H9 (cell line): ENCODE measurements around the gene TPRN. TPM values are rescaled to one million over a fixed set of nuclear protein-coding genes. Genes with fewer than 3 reads are reported as not detected.

Experiments used
- DNase-seq: peaks from one replicate; pipeline ENCODE4 v3.0.0-alpha.2; 2017
- H2AFZ ChIP-seq: one replicate; pipeline ENCODE4 v1.6.1; 2013; ENCODE audit warnings: mild to moderate bottlenecking, low read length, control low read depth, moderate library complexity
- H2AK5ac ChIP-seq: 2 replicates; pipeline ENCODE4 v1.6.1; 2013; ENCODE audit warnings: low read length, control low read depth, mixed read lengths; ENCODE audit not compliant: insufficient read length
- H2BK120ac ChIP-seq: one replicate; pipeline ENCODE4 v1.6.1; 2013; ENCODE audit warnings: low read depth, mild to moderate bottlenecking, low read length, control low read depth, inconsistent platforms; ENCODE audit not compliant: poor library complexity, severe bottlenecking
- H2BK12ac ChIP-seq: 2 replicates; pipeline ENCODE4 v1.6.1; 2013; ENCODE audit warnings: low read length, control low read depth, mixed read lengths, low read depth; ENCODE audit not compliant: insufficient read length
- H2BK15ac ChIP-seq: 2 replicates; pipeline ENCODE4 v1.6.1; 2013; ENCODE audit warnings: low read depth, low read length, control low read depth
- H2BK20ac ChIP-seq: one replicate; pipeline ENCODE4 v1.6.1; 2013; ENCODE audit warnings: low read depth, mild to moderate bottlenecking, low read length, control low read depth, inconsistent platforms; ENCODE audit not compliant: poor library complexity, severe bottlenecking
- H2BK5ac ChIP-seq: 2 replicates; pipeline ENCODE4 v1.6.1; 2013; ENCODE audit warnings: low read length, control low read depth, mixed read lengths; ENCODE audit not compliant: insufficient read length
- H3K14ac ChIP-seq: 2 replicates; pipeline ENCODE4 v1.6.1; 2013; ENCODE audit warnings: low read length, control low read depth; ENCODE audit not compliant: insufficient read depth
- H3K18ac ChIP-seq: 2 replicates; pipeline ENCODE4 v1.6.1; 2013; ENCODE audit warnings: low read depth, mild to moderate bottlenecking, mixed read lengths, low read length, control low read depth; ENCODE audit not compliant: insufficient read length
- H3K23ac ChIP-seq: 2 replicates; pipeline ENCODE4 v1.6.1; 2013; ENCODE audit warnings: low read length, control low read depth, mixed read lengths, low read depth; ENCODE audit not compliant: insufficient read length
- H3K23me2 ChIP-seq: 2 replicates; pipeline ENCODE4 v1.6.1; 2013; ENCODE audit warnings: low read depth, mild to moderate bottlenecking, mixed read lengths, low read length, control low read depth; ENCODE audit not compliant: insufficient read length, poor library complexity, severe bottlenecking
- H3K27ac ChIP-seq: 2 replicates; pipeline ENCODE4 v1.5.1; 2013; ENCODE audit warnings: low read length, control low read depth, mixed read lengths, low read depth; ENCODE audit not compliant: insufficient read length
- H3K27me3 ChIP-seq: 2 replicates; pipeline ENCODE4 v1.6.1; 2013; ENCODE audit warnings: low read length, control low read depth, inconsistent platforms; ENCODE audit not compliant: insufficient read depth
- H3K4ac ChIP-seq: 2 replicates; pipeline ENCODE4 v1.6.1; 2013; ENCODE audit warnings: low read depth, mild to moderate bottlenecking, control low read depth, inconsistent platforms, low read length, moderate library complexity
- H3K4me1 ChIP-seq: 2 replicates; pipeline ENCODE4 v1.6.1; 2013; ENCODE audit warnings: low read length, control low read depth, inconsistent platforms; ENCODE audit not compliant: insufficient read depth
- H3K4me2 ChIP-seq: 2 replicates; pipeline ENCODE4 v1.6.1; 2013; ENCODE audit warnings: low read length, control low read depth, mixed read lengths; ENCODE audit not compliant: insufficient read length, insufficient read depth
- H3K56ac ChIP-seq: 2 replicates; pipeline ENCODE4 v1.6.1; 2013; ENCODE audit warnings: low read depth, mild to moderate bottlenecking, mixed read lengths, low read length, control low read depth; ENCODE audit not compliant: insufficient read length
- H3K79me1 ChIP-seq: 2 replicates; pipeline ENCODE4 v1.6.1; 2013; ENCODE audit warnings: low read depth, mild to moderate bottlenecking, moderate library complexity, low read length, control low read depth, inconsistent platforms; ENCODE audit not compliant: insufficient read depth, poor library complexity, severe bottlenecking
- H3K79me2 ChIP-seq: 2 replicates; pipeline ENCODE4 v1.6.1; 2013; ENCODE audit warnings: low read length, control low read depth, inconsistent platforms; ENCODE audit not compliant: insufficient read depth
- H3K9ac ChIP-seq: 2 replicates; pipeline ENCODE4 v1.6.1; 2013; ENCODE audit warnings: low read length, control low read depth, mixed read lengths; ENCODE audit not compliant: insufficient read length; ENCODE audit errors: extremely low read depth
- H3K9me3 ChIP-seq: one replicate; pipeline ENCODE4 v1.6.1; 2013; ENCODE audit warnings: low read depth, low read length, inconsistent platforms; ENCODE audit not compliant: control insufficient read depth
- H3T11ph ChIP-seq: one replicate; pipeline ENCODE4 v1.6.1; 2013; ENCODE audit warnings: mild to moderate bottlenecking, low read length, control low read depth, inconsistent platforms
- H4K20me1 ChIP-seq: one replicate; pipeline ENCODE4 v1.6.1; 2013; ENCODE audit not compliant: control insufficient read depth, insufficient read length, insufficient read depth
- H4K5ac ChIP-seq: 2 replicates; pipeline ENCODE4 v1.6.1; 2013; ENCODE audit warnings: low read depth, mild to moderate bottlenecking, mixed read lengths, low read length, control low read depth; ENCODE audit not compliant: insufficient read length
- H4K8ac ChIP-seq: replicated peaks from 2 replicates; pipeline ENCODE4 v1.6.1; 2013; ENCODE audit warnings: low read length, control low read depth, mixed read lengths, low read depth; ENCODE audit not compliant: insufficient read length
- H4K91ac ChIP-seq: 2 replicates; pipeline ENCODE4 v1.6.1; 2013; ENCODE audit warnings: low read depth, mild to moderate bottlenecking, moderate library complexity, mixed read lengths, low read length, control low read depth; ENCODE audit not compliant: insufficient read length
- H3K27ac Mint-ChIP-seq, 3 experiments: 2 replicates in 2 of 3; 3 replicates in 1 of 3; pipeline ENCODE4 v1.8.0; 2020 to 2021; ENCODE audit warnings: mixed read lengths in 3 of 3, mild to moderate bottlenecking in 1 of 3, moderate library complexity in 1 of 3
- H3K27me3 Mint-ChIP-seq: 2 replicates; pipeline ENCODE4 v1.8.0; 2021; ENCODE audit warnings: low read depth, mild to moderate bottlenecking, moderate library complexity, mixed read lengths
- H3K36me3 Mint-ChIP-seq, 3 experiments: 2 replicates in 2 of 3; 3 replicates in 1 of 3; pipeline ENCODE4 v1.8.0; 2020 to 2021; ENCODE audit warnings: low read depth in 3 of 3, mixed read lengths in 3 of 3; ENCODE audit not compliant: insufficient read depth in 1 of 3
- H3K4me1 Mint-ChIP-seq, 2 experiments: 2 replicates each; pipeline ENCODE4 v1.8.0; 2020; ENCODE audit warnings: mixed read lengths in 2 of 2
- H3K4me3 Mint-ChIP-seq, 2 experiments: 2 replicates in 1 of 2; 3 replicates in 1 of 2; pipeline ENCODE4 v1.8.0; 2020 to 2021; ENCODE audit warnings: mild to moderate bottlenecking in 2 of 2, mixed read lengths in 2 of 2, moderate library complexity in 1 of 2
- H3K9me3 Mint-ChIP-seq, 2 experiments: 2 replicates in 1 of 2; 3 replicates in 1 of 2; pipeline ENCODE4 v1.8.0; 2020; ENCODE audit warnings: mild to moderate bottlenecking in 2 of 2, mixed read lengths in 2 of 2, moderate library complexity in 1 of 2
- CTCF ChIP-seq: fragments of 200-600 bp; sonication (generic); conservative IDR thresholded peaks from 3 replicates; pipeline ENCODE4 v1.8.0; 2021; ENCODE audit warnings: antibody characterized with exemption, mild to moderate bottlenecking
- WGBS: extraction: QIAGEN DNeasy Blood & Tissue Kit; methylation state at CpG from one replicate; pipeline ENCODE4 v1.1.7; 2013; ENCODE audit warnings: missing lambda C conversion rate, low lambda C conversion rate, mixed read lengths; ENCODE audit not compliant: insufficient read length; ENCODE audit errors: extremely low coverage; 5-methylcytosine and 5-hydroxymethylcytosine counted together
- total RNA-seq: library from RNA; stranded (reverse); gene quantifications from 2 replicates; pipeline ENCODE4 v1.2.1, GENCODE V29; 2021

The TPRN gene
- total RNA-seq, 1 experiment from 2014 or later = 30.7 TPM

GRCh38 chr9:137189297-137190295 lies 10.9 kb downstream of the TPRN start:
- Mint-ChIP-seq H3K36me3 (peaks cover 7 to 41% (median 30%) of the 10 kb centered on the region in 3 experiments; a peak in 6 of 7 replicates), H3K27ac (peak overlapping the region in 2 of 3 experiments; percentile 96 to 97; a peak in 5 of 7 replicates), H3K9me3 (no peaks in the 10 kb centered on the region), H3K27me3 (no peaks in the 10 kb centered on the region), H3K4me1 (peaks cover 17 to 22% of the 10 kb centered on the region in 2 experiments), H3K4me3 (peak overlapping the region; percentile 94 to 96)
- Histone ChIP-seq H3K23me2 (peaks cover 13% of the 10 kb centered on the region), H2BK12ac (no peak overlapping the region), H3K9ac (peak overlapping the region; percentile 41), H3K79me2 (peaks cover 10% of the 10 kb centered on the region; the same call in 1 of the 2 replicates), H3K23ac (no peak overlapping the region), H2BK15ac (no peak overlapping the region; the same call in 1 of the 2 replicates), H2AFZ (no peak overlapping the region), H3K27me3 (no peaks in the 10 kb centered on the region), H3K4me1 (peaks cover 5% of the 10 kb centered on the region; the same call in 1 of the 2 replicates), H2BK20ac (no peak overlapping the region), H3K56ac (no peak overlapping the region), H4K20me1 (no peaks in the 10 kb centered on the region), H3K4ac (no peak overlapping the region), H2BK5ac (no peak overlapping the region), H3K18ac (no peak overlapping the region), H4K91ac (no peak overlapping the region), H3K14ac (no peak overlapping the region; the same call in 1 of the 2 replicates), H3K27ac (no peak overlapping the region), H4K5ac (no peak overlapping the region), H4K8ac (no peak overlapping the region), H3K9me3 (no peaks in the 10 kb centered on the region), H2AK5ac (no peak overlapping the region), H2BK120ac (no peak overlapping the region), H3K4me2 (peak overlapping the region; percentile 78), H3K79me1 (peaks cover 6% of the 10 kb centered on the region), H3T11ph (no peak overlapping the region)
- DNase-seq = no peak
- WGBS = no CpG with 5 or more reads among the region's 23 CpGs
- TF ChIP-seq CTCF = no peak
